Measurements from ENCODE around the gene PRSS22. TPM values are rescaled to one million over a fixed set of nuclear protein-coding genes. Genes with fewer than 3 reads are reported as not detected.

Gene PRSS22
- total RNA-seq, 2 donors from 2014 or later: 5.0 to 6.2 TPM

DNA sequence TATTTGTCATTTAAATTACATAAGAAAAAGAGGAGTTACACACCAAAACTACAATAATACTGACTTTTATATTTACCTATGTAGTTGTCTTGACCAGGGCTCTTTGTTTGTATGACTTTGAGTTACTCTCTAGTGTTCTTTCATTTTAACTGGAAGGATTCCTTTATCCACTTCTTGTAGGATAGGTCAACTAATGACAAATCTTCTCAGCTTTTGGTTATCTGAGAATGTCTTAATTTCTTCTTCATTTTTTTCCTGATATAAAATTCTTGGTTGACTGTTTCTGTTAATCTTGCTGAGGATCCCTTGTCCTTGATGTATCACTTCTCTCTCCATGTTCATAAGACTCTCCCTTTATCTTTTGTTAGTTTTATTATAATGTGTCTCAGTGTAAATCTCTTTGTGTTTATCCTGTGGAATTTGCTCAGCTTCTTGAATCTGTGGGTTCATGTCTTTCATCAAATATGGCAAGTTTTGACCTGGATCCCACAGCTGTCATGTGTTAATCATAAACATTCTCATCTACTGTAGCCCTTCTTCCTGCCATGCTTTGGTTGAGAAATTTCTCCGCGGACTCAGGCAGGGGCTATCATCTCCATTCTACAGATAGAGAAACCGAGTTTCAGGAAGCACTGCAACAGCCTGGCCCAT lies 54.3 kb downstream of the PRSS22 start:
- no peak overlapping the region for H3K4me3 ChIP-seq (ENCODE audit: low read length)
- H3K27ac Mint-ChIP-seq: no peak overlapping the region
- H3K9me3 Mint-ChIP-seq: peaks cover 24% of the 10 kb centered on the region
- H3K27me3 Mint-ChIP-seq (ENCODE audit: insufficient read depth): peaks cover 34% of the 10 kb centered on the region
- H3K4me3 Mint-ChIP-seq: no peak overlapping the region
- H3K36me3 ChIP-seq (ENCODE audit: control insufficient read depth, insufficient read depth, low read length): no peaks in the 10 kb centered on the region
- H3K27me3 ChIP-seq (ENCODE audit: control insufficient read depth, insufficient read depth, low read length, poor library complexity, severe bottlenecking): peaks cover 4% of the 10 kb centered on the region
- DNase-seq: no peak
- H3K27ac ChIP-seq (ENCODE audit: low read depth, low read length): no peak overlapping the region
- peaks cover 18% of the 10 kb centered on the region for H3K9me3 ChIP-seq (ENCODE audit: control insufficient read depth, low read length)
- H3K4me1 ChIP-seq (ENCODE audit: control insufficient read depth, insufficient read depth, low read length): no peaks in the 10 kb centered on the region
- TF ChIP-seq, protein P1, sequence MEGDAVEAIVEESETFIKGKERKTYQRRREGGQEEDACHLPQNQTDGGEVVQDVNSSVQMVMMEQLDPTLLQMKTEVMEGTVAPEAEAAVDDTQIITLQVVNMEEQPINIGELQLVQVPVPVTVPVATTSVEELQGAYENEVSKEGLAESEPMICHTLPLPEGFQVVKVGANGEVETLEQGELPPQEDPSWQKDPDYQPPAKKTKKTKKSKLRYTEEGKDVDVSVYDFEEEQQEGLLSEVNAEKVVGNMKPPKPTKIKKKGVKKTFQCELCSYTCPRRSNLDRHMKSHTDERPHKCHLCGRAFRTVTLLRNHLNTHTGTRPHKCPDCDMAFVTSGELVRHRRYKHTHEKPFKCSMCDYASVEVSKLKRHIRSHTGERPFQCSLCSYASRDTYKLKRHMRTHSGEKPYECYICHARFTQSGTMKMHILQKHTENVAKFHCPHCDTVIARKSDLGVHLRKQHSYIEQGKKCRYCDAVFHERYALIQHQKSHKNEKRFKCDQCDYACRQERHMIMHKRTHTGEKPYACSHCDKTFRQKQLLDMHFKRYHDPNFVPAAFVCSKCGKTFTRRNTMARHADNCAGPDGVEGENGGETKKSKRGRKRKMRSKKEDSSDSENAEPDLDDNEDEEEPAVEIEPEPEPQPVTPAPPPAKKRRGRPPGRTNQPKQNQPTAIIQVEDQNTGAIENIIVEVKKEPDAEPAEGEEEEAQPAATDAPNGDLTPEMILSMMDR (conservative IDR thresholded peaks at IDR 0.05): no peak
- WGBS, 2 experiments (ENCODE audit: insufficient coverage in 1 of 2, insufficient read length in 1 of 2): 75% methylated on average over 3 of the region's 3 CpGs; no CpG with 5 or more reads in 1 of the 2 experiments
- H3K36me3 Mint-ChIP-seq (ENCODE audit: low read depth): no peaks in the 10 kb centered on the region
- no peak overlapping the region for H3K9ac ChIP-seq (ENCODE audit: extremely low read depth, low read length, poor library complexity, severe bottlenecking)
- H3K4me1 Mint-ChIP-seq: no peaks in the 10 kb centered on the region

Other genes starting within 250 kb of the PRSS22 start
- gene KCTD5, start 175.6 kb downstream of the PRSS22 start, total RNA-seq: 10 to 100 TPM; 29.8 to 32.6 TPM
- 1 to 10 TPM; 3.7 to 4.2 TPM for gene PRSS27, start 137.9 kb downstream of the PRSS22 start, total RNA-seq
- gene SRRM2, start 105.5 kb downstream of the PRSS22 start, total RNA-seq: 100 to 1,000 TPM; 843 to 876 TPM
- 100 to 1,000 TPM; 264 to 272 TPM for gene ELOB, start 80.9 kb downstream of the PRSS22 start, total RNA-seq
- under 1 TPM in 1 of 2 donors, not detected in 1; 0.35 TPM for gene PRSS33, start 70.6 kb downstream of the PRSS22 start, total RNA-seq
- gene PRSS41, start 59.7 kb downstream of the PRSS22 start, total RNA-seq: not detected
- not detected for gene PRSS21, start 40.9 kb downstream of the PRSS22 start, total RNA-seq
- gene ZG16B, start 27.9 kb downstream of the PRSS22 start, total RNA-seq: not detected
- gene FLYWCH2, start 25.0 kb upstream of the PRSS22 start, total RNA-seq: 10 to 100 TPM; 30.9 to 35.5 TPM
- gene FLYWCH1, start 53.8 kb upstream of the PRSS22 start, total RNA-seq: 10 to 100 TPM; 20.5 to 33.6 TPM
- gene KREMEN2, start 106.1 kb upstream of the PRSS22 start, total RNA-seq: 1 to 10 TPM; 5.0 to 8.4 TPM
- 10 to 100 TPM; 30.5 to 32.0 TPM for gene PAQR4, start 111.2 kb upstream of the PRSS22 start, total RNA-seq
- gene PKMYT1, start 122.3 kb upstream of the PRSS22 start, total RNA-seq: 100 to 1,000 TPM in 1 of 2 donors, 10 to 100 TPM in 1; 88.5 to 101 TPM
- under 1 TPM in 1 of 2 donors, not detected in 1; 0.18 TPM for gene CLDN9, start 154.8 kb upstream of the PRSS22 start, total RNA-seq
- 100 to 1,000 TPM; 404 to 572 TPM for gene CLDN6, start 160.0 kb upstream of the PRSS22 start, total RNA-seq
- 10 to 100 TPM; 37.8 to 43.5 TPM for gene TNFRSF12A, start 162.2 kb upstream of the PRSS22 start, total RNA-seq
- gene HCFC1R1, start 165.8 kb upstream of the PRSS22 start, total RNA-seq: 10 to 100 TPM; 49.8 to 59.1 TPM
- gene THOC6, start 165.9 kb upstream of the PRSS22 start, total RNA-seq: 10 to 100 TPM; 45.8 to 52.4 TPM
- 1 to 10 TPM; 4.7 to 8.2 TPM for gene BICDL2, start 178.8 kb upstream of the PRSS22 start, total RNA-seq
- gene MMP25, start 188.4 kb upstream of the PRSS22 start, total RNA-seq: 1 to 10 TPM; 4.5 to 6.1 TPM
- 1 to 10 TPM; 2.0 to 4.0 TPM for gene IL32, start 207.5 kb upstream of the PRSS22 start, total RNA-seq
- gene ZSCAN10, start 241.1 kb upstream of the PRSS22 start, total RNA-seq: 10 to 100 TPM; 36.6 to 70.0 TPM